ENCODE measurements around the gene LRRC26. TPM values are rescaled to one million over a fixed set of nuclear protein-coding genes. Genes with fewer than 3 reads are reported as not detected.

The LRRC26 gene
- polyA plus RNA-seq, 1 donor = 12.0 TPM

- WGBS (ENCODE audit: insufficient coverage, low lambda C conversion rate) = no CpG with 5 or more reads among the region's 24 CpGs
- Histone ChIP-seq H3K4me3 (ENCODE audit: low read length) (no peak overlapping the region), H3K9me3 (ENCODE audit: control insufficient read depth, low read depth, low read length) (no peaks in the 10 kb centered on the region), H3K36me3 (ENCODE audit: control insufficient read depth, insufficient read depth, low read length) (no peaks in the 10 kb centered on the region), H3K27ac (ENCODE audit: low read length) (no peak overlapping the region), H3K27me3 (ENCODE audit: control insufficient read depth, insufficient read depth, low read length) (peaks cover 77% of the 10 kb centered on the region), H3K4me1 (ENCODE audit: control insufficient read depth, insufficient read depth, low read length) (peaks cover 4% of the 10 kb centered on the region)
- DNase-seq = no peak
These were observed 27.6 kb downstream of the LRRC26 start for GRCh38 chr9:137141976-137142936.

GRCh38 chr9:137141050-137141810 is 28.6 kb downstream of the LRRC26 start:
- Histone ChIP-seq H3K9me3 (ENCODE audit: control insufficient read depth, low read depth, low read length) (peaks cover 4% of the 10 kb centered on the region), H3K4me3 (ENCODE audit: low read length) (no peak overlapping the region), H3K4me1 (ENCODE audit: control insufficient read depth, insufficient read depth, low read length) (peaks cover 4% of the 10 kb centered on the region), H3K27me3 (ENCODE audit: control insufficient read depth, insufficient read depth, low read length) (peaks cover 80% of the 10 kb centered on the region), H3K27ac (ENCODE audit: low read length) (no peak overlapping the region), H3K36me3 (ENCODE audit: control insufficient read depth, insufficient read depth, low read length) (no peaks in the 10 kb centered on the region)
- DNase-seq = no peak
- no CpG with 5 or more reads among the region's 17 CpGs for WGBS (ENCODE audit: insufficient coverage, low lambda C conversion rate)

- H3K9me3 ChIP-seq (ENCODE audit: control insufficient read depth, low read depth, low read length) = peaks cover 5% of the 10 kb centered on the region
- no peak for DNase-seq
- no CpG with 5 or more reads among the region's 26 CpGs for WGBS (ENCODE audit: insufficient coverage, low lambda C conversion rate)
- H3K36me3 ChIP-seq (ENCODE audit: control insufficient read depth, insufficient read depth, low read length) = no peaks in the 10 kb centered on the region
- H3K4me1 ChIP-seq (ENCODE audit: control insufficient read depth, insufficient read depth, low read length) = peaks cover 4% of the 10 kb centered on the region
- H3K27me3 ChIP-seq (ENCODE audit: control insufficient read depth, insufficient read depth, low read length) = peaks cover 82% of the 10 kb centered on the region
- no peak overlapping the region for H3K4me3 ChIP-seq (ENCODE audit: low read length)
- H3K27ac ChIP-seq (ENCODE audit: low read length) = no peak overlapping the region
These were observed 29.5 kb downstream of the LRRC26 start for GRCh38 chr9:137140151-137141012.

- Histone ChIP-seq H3K27ac (ENCODE audit: low read length) (no peak overlapping the region), H3K36me3 (ENCODE audit: control insufficient read depth, insufficient read depth, low read length) (no peaks in the 10 kb centered on the region), H3K27me3 (ENCODE audit: control insufficient read depth, insufficient read depth, low read length) (peaks cover 85% of the 10 kb centered on the region), H3K4me1 (ENCODE audit: control insufficient read depth, insufficient read depth, low read length) (peaks cover 4% of the 10 kb centered on the region), H3K9me3 (ENCODE audit: control insufficient read depth, low read depth, low read length) (peaks cover 5% of the 10 kb centered on the region), H3K4me3 (ENCODE audit: low read length) (no peak overlapping the region)
- DNase-seq = no peak
- WGBS (ENCODE audit: insufficient coverage, low lambda C conversion rate) = no CpG with 5 or more reads among the region's 37 CpGs
These were observed 30.2 kb downstream of the LRRC26 start for GRCh38 chr9:137139468-137140150.

- H3K27me3 ChIP-seq (ENCODE audit: control insufficient read depth, insufficient read depth, low read length) = peaks cover 86% of the 10 kb centered on the region
- WGBS (ENCODE audit: insufficient coverage, low lambda C conversion rate) = 0% methylated on average over 3 of the region's 104 CpGs
These were observed 31.0 kb downstream of the LRRC26 start, which contains the start of gene GRIN1 for GRCh38 chr9:137138722-137139467. Gene GRIN1, plus strand, starts transcription at chr9:137139154. Its CDS starts 333 bp downstream, at chr9:137139487.

GRCh38 chr9:137138058-137138721 is 31.7 kb downstream of the LRRC26 start:
- H3K27ac ChIP-seq (ENCODE audit: low read length) = no peak overlapping the region
- H3K27me3 ChIP-seq (ENCODE audit: control insufficient read depth, insufficient read depth, low read length) = peaks cover 79% of the 10 kb centered on the region
- WGBS (ENCODE audit: insufficient coverage, low lambda C conversion rate) = 0% methylated on average over 1 of the region's 25 CpGs
- H3K36me3 ChIP-seq (ENCODE audit: control insufficient read depth, insufficient read depth, low read length) = no peaks in the 10 kb centered on the region
- no peak overlapping the region for H3K4me3 ChIP-seq (ENCODE audit: low read length)
- no peak for DNase-seq
- H3K4me1 ChIP-seq (ENCODE audit: control insufficient read depth, insufficient read depth, low read length) = peaks cover 4% of the 10 kb centered on the region
- H3K9me3 ChIP-seq (ENCODE audit: control insufficient read depth, low read depth, low read length) = peaks cover 7% of the 10 kb centered on the region

More at GRCh38 chr9:137138722-137139467, 31.0 kb downstream of the LRRC26 start, which contains the start of gene GRIN1:
- DNase-seq = peak in 1 of 2 donors; percentile 48
- peaks cover 4% of the 10 kb centered on the region for H3K4me1 ChIP-seq (ENCODE audit: control insufficient read depth, insufficient read depth, low read length)
- peaks cover 5% of the 10 kb centered on the region for H3K9me3 ChIP-seq (ENCODE audit: control insufficient read depth, low read depth, low read length)
- no peaks in the 10 kb centered on the region for H3K36me3 ChIP-seq (ENCODE audit: control insufficient read depth, insufficient read depth, low read length)
- H3K27ac ChIP-seq (ENCODE audit: low read length) = no peak within 1 kb of the TSS
- no peak within 1 kb of the TSS for H3K4me3 ChIP-seq (ENCODE audit: low read length)

- peaks cover 71% of the 10 kb centered on the region for H3K27me3 ChIP-seq (ENCODE audit: control insufficient read depth, insufficient read depth, low read length)
- WGBS (ENCODE audit: insufficient coverage, low lambda C conversion rate) = no CpG with 5 or more reads among the region's 23 CpGs
- DNase-seq = no peak
- H3K36me3 ChIP-seq (ENCODE audit: control insufficient read depth, insufficient read depth, low read length) = no peaks in the 10 kb centered on the region
- H3K27ac ChIP-seq (ENCODE audit: low read length) = no peak overlapping the region
- peaks cover 8% of the 10 kb centered on the region for H3K9me3 ChIP-seq (ENCODE audit: control insufficient read depth, low read depth, low read length)
- no peak overlapping the region for H3K4me3 ChIP-seq (ENCODE audit: low read length)
- H3K4me1 ChIP-seq (ENCODE audit: control insufficient read depth, insufficient read depth, low read length) = peaks cover 4% of the 10 kb centered on the region
These were observed 32.8 kb downstream of the LRRC26 start for GRCh38 chr9:137136881-137137607.

GRCh38 chr9:137136261-137136880 is 33.5 kb downstream of the LRRC26 start:
- Histone ChIP-seq H3K9me3 (ENCODE audit: control insufficient read depth, low read depth, low read length) (peaks cover 8% of the 10 kb centered on the region), H3K36me3 (ENCODE audit: control insufficient read depth, insufficient read depth, low read length) (no peaks in the 10 kb centered on the region), H3K4me1 (ENCODE audit: control insufficient read depth, insufficient read depth, low read length) (peaks cover 4% of the 10 kb centered on the region), H3K4me3 (ENCODE audit: low read length) (no peak overlapping the region), H3K27ac (ENCODE audit: low read length) (no peak overlapping the region), H3K27me3 (ENCODE audit: control insufficient read depth, insufficient read depth, low read length) (peaks cover 64% of the 10 kb centered on the region)
- DNase-seq = no peak
- WGBS (ENCODE audit: insufficient coverage, low lambda C conversion rate) = no CpG with 5 or more reads among the region's 27 CpGs
